HG02852 (cell line): ENCODE results near the gene TP53I13.

Experiments used
- ATAC-seq: cut with Tn5 transposase; IDR thresholded peaks from one replicate; pipeline ENCODE4 v1.9.1; 2021; ENCODE audit warnings: mild to moderate bottlenecking, moderate library complexity; ENCODE audit not compliant: unreplicated experiment

TP53I13 gene

GRCh38 chr17:29591737-29592608 is 23.5 kb downstream of the TP53I13 start:
- ATAC-seq: peak; percentile 29

DNA sequence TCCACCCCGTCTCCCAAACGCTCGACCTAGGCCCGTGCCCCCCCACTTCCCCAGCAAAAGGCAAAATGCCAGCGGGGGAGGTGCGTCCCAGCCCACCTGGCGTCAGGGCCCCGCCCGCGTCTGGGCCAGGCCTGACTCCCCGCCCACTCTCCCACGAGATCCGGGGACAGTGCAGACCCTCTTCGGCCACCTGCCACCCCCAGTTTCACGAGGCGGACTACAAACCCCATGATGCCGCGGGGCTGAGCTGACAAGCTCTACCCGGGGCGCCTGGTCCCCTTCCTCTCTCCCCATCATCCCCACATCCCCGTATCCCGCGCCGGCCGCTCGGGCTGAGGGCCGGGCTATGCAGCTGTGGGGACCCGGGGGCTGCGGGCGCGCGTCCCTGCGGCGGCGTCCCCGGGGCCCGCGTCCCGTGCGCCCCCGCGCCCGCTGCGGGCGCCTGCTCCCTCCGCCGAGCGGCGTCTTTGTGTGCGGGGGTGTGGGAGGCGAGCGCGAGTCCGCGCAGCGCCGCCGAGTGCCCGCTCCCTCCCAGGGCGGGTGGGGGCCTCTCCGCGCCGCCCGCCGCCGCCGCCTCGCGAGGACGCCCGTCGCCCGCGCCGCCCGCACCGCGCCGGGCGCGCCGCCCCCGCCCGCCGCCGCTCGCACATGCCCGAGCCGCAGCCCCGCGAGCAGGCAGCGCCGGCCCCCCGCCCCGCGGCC is 24.5 kb downstream of the TP53I13 start, which contains the start of gene ANKRD13B:
Gene ANKRD13B, plus strand, starts transcription at position 283 of the 702 bp plus-strand sequence. CDS start 490 bp downstream, outside the sequence.
- ATAC-seq: no peak

DNA sequence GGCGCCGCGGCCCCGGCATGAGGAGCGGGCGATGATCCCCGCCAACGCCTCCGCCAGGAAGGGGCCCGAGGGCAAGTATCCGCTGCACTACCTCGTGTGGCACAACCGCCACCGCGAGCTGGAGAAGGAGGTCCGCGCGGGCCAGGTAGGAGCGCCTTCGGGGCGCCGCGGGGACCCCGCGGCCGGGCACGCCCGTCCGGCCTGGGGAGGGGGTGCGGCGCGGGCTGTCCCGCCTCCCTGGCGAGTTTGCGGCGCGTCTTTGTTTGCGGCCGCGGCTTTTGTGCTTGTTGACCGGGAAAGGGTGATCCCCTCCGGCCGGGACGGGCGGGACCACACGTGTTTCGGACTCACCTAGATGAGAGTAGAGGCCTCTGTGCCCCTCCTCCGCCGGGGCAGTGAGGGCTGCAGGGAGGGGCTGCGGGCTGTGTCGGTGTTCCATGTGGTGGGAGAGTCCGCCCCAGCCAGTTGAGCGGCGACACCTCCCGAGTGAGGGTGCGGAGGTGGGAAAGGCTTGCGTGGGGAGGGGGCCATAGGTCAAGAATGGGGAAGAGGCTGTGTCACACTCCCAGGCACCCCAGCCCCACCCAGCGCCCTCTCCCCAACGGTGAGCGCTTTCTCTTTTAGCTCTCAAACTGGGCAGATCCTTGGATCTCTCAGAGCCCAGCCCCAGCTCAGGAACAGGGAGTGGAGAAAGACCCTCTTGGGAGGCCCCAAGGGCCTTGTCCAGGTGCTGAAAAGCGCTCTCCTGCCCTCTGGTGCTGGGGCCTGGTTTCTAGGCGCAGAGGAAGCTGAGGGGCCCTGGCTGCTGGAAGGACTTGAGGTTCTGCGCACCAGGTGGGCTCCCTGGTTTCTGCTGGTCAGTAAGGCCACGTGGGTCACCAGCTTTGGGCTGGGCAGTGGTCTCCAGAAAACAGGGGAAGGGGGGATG is 25.4 kb downstream of the TP53I13 start:
- no peak for ATAC-seq

DNA sequence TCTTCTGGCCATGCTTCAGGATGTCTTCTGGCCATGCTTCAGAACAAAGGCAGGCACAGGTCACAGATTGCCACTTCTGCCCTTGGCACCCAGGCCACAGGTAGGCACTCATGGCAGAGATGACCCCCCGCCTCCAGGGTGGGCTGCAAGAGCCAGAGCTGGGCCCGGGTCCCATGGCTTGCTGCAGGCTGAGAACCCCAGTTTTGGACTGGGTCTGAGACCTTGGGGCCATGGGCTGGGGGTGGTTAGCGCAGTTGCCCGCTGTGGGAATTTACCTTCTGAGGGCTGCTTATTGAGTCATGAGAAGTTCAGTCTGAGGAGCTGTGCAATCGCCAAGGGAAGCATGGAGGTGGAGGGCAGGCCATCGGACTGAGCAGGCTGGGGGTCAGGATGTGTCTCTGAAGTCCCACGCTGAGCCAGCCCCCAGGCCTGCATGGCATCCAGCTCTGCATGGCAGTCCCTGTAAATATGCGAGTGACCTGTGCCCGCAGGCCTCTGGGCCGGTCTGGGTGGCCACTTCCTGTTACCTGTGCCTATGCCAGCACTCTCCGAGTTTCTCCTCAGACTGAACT is 26.1 kb downstream of the TP53I13 start:
- no peak for ATAC-seq

DNA sequence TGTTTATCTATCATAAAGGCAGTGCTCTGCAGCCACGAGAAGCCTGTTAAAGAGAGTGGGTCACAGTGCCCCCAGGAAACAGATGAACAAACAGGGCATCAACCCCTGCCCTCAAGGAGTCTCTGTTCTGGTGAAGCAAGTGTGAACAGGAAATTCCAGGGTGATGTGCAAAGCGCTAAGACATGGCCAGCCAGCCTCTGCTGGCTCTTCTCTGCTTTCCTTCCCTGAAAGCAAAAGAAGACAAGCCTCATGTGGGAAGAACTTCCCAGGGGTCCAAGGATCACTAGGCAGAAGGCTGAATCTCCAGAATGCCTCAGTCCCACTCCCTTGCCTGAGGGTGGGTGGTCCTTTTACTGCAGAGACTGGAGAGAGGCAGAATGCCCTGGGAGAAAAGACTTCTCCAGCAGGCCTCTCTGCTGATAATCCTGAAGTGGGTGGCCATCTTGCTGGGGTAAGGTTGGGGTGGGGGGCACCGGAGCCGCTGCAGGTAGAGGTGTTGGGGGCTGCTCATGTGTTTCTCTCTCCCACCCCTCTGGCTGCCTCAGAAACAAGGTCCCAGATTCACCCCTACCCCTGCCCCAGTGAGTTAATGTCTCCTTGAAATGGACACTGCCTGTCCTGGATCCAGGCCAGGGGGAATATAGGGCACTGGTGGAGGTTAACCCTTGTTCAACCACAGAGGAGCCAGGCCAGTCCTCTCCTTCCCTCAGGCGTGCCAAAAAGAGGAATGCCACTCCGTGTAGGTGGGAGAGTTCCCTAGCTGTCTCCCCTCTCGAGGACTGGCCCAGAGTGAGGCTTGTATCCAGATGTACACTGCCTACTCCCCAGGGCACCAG is 26.8 kb downstream of the TP53I13 start:
- ATAC-seq: no peak

- ATAC-seq: no peak
Observed at GRCh38 chr17:29595943-29596774, 27.7 kb downstream of the TP53I13 start.

GRCh38 chr17:29596811-29597210 is 28.3 kb downstream of the TP53I13 start:
- ATAC-seq: no peak

- no peak for ATAC-seq
Observed at GRCh38 chr17:29597361-29598172, 29.1 kb downstream of the TP53I13 start.

DNA sequence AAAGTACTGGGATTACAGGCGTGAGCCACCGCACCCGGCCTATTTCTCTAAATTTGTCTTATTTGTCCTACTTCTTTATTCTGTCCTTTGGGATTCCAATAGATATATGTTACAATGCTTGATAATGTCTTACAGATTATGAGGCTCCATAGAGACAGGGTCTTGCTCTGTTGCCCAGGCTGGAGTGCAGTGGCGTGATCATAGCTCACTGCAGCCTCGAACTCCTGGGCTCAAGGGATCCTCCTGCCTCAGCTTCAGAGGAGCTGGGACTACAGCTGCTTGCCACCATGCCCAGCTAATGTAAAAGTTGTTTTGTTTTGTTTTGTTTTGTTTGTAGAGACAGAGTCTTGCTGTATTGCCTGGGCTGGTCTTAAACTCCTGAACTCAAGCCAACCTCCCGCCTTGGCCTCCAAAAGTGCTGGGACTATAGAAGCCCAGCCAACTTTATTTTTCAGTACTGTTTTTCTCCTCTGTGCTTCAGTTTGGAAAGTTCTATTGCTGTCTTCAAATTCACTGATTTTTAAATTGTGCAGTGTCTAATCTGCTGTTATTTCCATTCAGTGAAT is 34.7 kb downstream of the TP53I13 start:
- ATAC-seq: no peak

DNA sequence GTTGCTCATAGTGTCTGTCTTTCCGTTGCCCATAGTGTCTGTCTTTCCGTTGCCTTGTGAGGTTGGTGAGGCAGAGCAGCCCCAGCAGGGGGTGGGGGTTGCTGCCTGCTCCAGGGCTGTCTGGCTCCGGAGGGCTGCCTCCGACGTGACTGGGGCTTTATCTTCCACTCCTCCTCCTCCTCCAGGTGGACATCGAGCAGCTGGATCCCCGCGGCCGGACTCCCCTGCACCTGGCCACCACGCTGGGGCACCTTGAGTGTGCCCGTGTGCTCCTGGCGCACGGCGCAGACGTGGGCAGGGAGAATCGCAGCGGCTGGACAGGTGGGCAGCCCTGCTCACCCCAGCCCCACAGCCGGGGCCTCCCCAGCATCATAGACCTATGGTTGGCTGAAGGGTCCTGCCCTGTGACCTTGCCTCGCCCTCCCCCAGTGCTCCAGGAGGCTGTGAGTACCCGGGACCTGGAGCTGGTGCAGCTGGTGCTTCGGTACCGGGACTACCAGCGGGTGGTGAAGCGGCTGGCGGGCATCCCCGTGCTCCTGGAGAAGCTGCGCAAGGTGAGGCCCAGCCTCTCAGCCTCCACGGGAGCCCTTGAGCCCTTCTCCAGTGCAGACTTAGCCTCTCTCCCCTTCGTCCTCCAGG is 39.2 kb downstream of the TP53I13 start:
- no peak for ATAC-seq

- ATAC-seq: no peak
Observed at GRCh38 chr17:29608986-29609385, 40.5 kb downstream of the TP53I13 start.

GRCh38 chr17:29610395-29610794 is 41.9 kb downstream of the TP53I13 start:
- no peak for ATAC-seq

GRCh38 chr17:29611351-29612093 is 43.0 kb downstream of the TP53I13 start:
- ATAC-seq: no peak

DNA sequence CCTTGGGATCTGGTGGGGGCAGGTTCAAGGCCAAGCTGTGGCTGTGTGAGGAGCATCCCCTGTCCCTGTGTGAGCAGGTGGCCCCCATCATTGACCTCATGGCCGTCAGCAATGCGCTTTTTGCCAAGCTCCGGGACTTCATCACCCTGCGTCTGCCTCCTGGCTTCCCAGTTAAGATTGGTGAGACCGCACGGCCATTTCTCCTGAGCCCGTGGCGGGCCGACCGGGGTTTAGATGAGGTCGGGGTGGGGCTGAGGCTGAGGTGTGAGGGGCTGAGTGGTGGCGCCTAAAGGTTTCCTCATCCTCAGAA is 43.5 kb downstream of the TP53I13 start:
- no peak for ATAC-seq

GRCh38 chr17:29612404-29613280 is 44.1 kb downstream of the TP53I13 start:
- no peak for ATAC-seq

- ATAC-seq: no peak
Observed at GRCh38 chr17:29613352-29613837, 44.9 kb downstream of the TP53I13 start.
